Measurements from ENCODE around the gene PCDHA6. TPM values are rescaled to one million over a fixed set of nuclear protein-coding genes. Genes with fewer than 3 reads are reported as not detected.
A peak's percentile ranks its signal among the peaks of the same experiment; 100 is the strongest.
"Not testable (repeated sequence)": the region's sequence is repeated elsewhere in the genome, so short reads cannot be mapped to it uniquely, and the experiment has no call there.

PCDHA6 gene
- total RNA-seq, 4 donors from 2014 or later: 0.29 to 2.4 (median 1.3) TPM

DNA sequence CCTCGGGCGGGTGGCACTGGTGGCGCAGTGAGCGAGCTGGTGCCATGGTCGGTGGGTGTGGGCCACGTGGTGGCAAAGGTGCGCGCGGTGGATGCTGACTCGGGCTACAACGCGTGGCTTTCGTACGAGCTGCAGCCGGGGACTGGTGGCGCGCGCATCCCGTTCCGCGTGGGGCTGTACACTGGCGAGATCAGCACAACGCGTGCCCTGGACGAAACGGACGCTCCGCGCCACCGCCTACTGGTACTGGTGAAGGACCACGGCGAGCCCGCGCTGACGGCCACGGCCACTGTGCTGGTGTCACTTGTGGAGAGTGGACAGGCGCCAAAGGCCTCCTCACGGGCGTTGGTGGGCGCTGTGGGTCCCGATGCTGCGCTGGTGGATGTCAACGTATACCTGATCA lies 18.9 kb upstream of the PCDHA6 start:
- peak in 1 of 2 donors; percentile 13 for DNase-seq
- Histone ChIP-seq H3K4me3 (no peak overlapping the region), H3K4me1 (no peaks in the 10 kb centered on the region), H3K27ac (no peak overlapping the region), H3K36me3 (no peaks in the 10 kb centered on the region), H3K27me3 (no peaks in the 10 kb centered on the region), H3K9me3 (no peaks in the 10 kb centered on the region)
- intact Hi-C loops (cut with DNase I; ENCODE audit: low total_unique reads): no loop called here
- TF ChIP-seq POLR2A (IDR thresholded peaks at IDR 0.05): no peak
- TF ChIP-seq, protein P1, sequence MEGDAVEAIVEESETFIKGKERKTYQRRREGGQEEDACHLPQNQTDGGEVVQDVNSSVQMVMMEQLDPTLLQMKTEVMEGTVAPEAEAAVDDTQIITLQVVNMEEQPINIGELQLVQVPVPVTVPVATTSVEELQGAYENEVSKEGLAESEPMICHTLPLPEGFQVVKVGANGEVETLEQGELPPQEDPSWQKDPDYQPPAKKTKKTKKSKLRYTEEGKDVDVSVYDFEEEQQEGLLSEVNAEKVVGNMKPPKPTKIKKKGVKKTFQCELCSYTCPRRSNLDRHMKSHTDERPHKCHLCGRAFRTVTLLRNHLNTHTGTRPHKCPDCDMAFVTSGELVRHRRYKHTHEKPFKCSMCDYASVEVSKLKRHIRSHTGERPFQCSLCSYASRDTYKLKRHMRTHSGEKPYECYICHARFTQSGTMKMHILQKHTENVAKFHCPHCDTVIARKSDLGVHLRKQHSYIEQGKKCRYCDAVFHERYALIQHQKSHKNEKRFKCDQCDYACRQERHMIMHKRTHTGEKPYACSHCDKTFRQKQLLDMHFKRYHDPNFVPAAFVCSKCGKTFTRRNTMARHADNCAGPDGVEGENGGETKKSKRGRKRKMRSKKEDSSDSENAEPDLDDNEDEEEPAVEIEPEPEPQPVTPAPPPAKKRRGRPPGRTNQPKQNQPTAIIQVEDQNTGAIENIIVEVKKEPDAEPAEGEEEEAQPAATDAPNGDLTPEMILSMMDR (IDR thresholded peaks at IDR 0.05): no peak

DNA sequence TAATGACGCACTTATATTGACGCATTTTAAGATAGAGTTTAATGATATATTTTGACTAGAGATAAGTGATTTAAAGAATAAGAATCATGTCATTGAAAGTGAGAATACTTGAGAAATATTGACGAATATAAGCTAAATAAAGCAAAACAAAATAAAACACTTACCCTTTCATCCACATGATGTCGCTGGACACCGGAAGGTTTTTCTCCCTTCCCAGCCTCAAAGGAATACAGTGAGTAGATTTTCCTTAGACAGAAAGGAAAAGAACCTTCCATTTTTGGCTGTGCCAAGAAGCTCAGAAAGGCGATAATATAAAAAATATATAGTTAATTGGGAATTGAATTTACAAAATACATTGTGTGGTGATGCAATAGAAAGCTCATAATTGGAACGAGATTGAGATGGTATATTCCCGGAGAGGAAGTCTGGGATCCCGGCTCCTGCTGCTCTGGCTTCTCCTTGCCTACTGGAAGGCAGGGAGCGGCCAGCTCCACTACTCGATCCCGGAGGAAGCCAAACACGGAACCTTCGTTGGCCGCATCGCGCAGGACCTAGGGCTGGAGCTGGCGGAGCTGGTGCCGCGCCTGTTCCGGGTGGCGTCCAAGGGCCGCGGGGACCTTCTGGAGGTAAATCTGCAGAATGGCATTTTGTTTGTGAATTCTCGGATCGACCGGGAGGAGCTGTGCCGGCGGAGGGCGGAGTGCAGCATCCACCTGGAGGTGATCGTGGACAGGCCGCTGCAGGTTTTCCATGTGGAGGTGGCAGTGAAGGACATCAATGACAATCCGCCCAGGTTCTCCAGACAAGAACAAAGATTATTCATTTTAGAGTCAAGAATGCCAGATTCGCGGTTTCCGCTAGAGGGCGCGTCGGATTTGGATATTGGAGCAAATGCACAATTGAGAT lies 6.1 kb upstream of the PCDHA6 start, which contains the start of gene PCDHA5:
PCDHA5 (plus strand) TSS at position 239 of the 906 bp plus-strand sequence.
- H3K36me3 ChIP-seq: no peaks in the 10 kb centered on the region
- peak in 1 of 2 donors; percentile 31 for DNase-seq

DNA sequence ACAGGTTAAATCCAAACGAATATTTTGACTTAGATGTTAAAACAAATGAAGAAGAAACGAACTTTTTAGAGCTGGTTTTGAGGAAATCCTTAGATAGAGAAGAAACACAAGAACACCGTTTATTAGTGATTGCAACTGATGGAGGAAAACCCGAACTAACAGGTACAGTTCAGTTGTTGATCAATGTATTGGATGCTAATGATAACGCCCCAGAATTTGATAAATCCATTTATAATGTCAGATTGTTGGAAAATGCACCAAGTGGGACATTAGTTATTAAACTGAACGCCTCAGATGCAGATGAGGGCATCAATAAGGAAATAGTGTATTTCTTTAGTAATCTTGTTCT lies 5.5 kb upstream of the PCDHA6 start:
- no peak for TF ChIP-seq POLR2A (IDR thresholded peaks at IDR 0.05)
- TF ChIP-seq, protein P1 (IDR thresholded peaks at IDR 0.05): no peak
- DNase-seq: no peak
- intact Hi-C loops (cut with DNase I; ENCODE audit: low total_unique reads): no loop called here
- Histone ChIP-seq H3K36me3 (no peaks in the 10 kb centered on the region), H3K9me3 (peaks cover 0 to 13% of the 10 kb centered on the region in 2 donors), H3K4me1 (no peaks in the 10 kb centered on the region), H3K27ac (no peak overlapping the region), H3K4me3 (no peak overlapping the region), H3K27me3 (peaks cover 0 to 12% of the 10 kb centered on the region in 2 donors)

More for the DNA sequence above, 6.1 kb upstream of the PCDHA6 start, which contains the start of gene PCDHA5:
- Histone ChIP-seq H3K4me1 (no peaks in the 10 kb centered on the region), H3K9me3 (peaks cover 0 to 8% of the 10 kb centered on the region in 2 donors), H3K27ac (no peak within 1 kb of the TSS), H3K27me3 (peaks cover 0 to 12% of the 10 kb centered on the region in 2 donors), H3K4me3 (no peak within 1 kb of the TSS)
- intact Hi-C loops (cut with DNase I; ENCODE audit: low total_unique reads): no loop called here
- TF ChIP-seq, protein P1 (IDR thresholded peaks at IDR 0.05): peak in 2 of 4 experiments; percentile 22 to 25
- TF ChIP-seq POLR2A (IDR thresholded peaks at IDR 0.05): no peak

DNA sequence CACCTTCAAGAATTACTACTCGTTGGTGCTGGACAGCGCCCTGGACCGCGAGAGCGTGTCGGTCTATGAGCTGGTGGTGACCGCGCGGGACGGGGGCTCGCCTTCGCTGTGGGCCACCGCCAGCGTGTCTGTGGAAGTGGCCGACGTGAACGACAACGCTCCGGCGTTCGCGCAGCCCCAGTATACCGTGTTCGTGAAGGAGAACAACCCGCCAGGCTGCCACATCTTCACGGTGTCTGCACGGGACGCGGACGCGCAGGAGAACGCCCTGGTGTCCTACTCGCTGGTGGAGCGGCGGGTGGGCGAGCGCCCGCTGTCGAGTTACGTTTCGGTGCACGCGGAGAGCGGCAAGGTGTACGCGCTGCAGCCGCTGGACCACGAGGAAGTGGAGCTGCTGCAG lies 4.8 kb upstream of the PCDHA6 start:
- DNase-seq; H3K27ac ChIP-seq; H3K36me3 ChIP-seq; H3K4me3 ChIP-seq; intact Hi-C loops (cut with DNase I; ENCODE audit: low total_unique reads); H3K4me1 ChIP-seq: not testable (repeated sequence)
- Histone ChIP-seq H3K27me3 (peaks cover 0 to 12% of the 10 kb centered on the region in 2 donors), H3K9me3 (peaks cover 0 to 13% of the 10 kb centered on the region in 2 donors)

DNA sequence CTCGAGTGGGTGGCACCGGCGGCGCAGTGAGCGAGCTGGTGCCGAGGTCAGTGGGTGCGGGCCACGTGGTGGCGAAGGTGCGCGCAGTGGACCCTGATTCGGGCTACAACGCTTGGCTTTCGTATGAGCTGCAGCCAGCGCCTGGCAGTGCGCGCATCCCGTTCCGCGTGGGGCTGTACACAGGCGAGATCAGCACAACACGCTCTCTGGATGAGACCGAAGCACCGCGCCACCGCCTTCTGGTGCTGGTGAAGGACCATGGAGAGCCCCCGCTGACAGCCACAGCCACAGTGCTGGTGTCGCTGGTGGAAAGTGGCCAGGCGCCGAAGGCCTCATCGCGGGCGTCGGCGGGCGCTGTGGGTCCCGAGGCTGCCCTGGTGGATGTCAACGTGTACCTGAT lies 4.3 kb upstream of the PCDHA6 start:
- H3K9me3 ChIP-seq: peaks cover 0 to 13% of the 10 kb centered on the region in 2 donors
- no peak overlapping the region for H3K27ac ChIP-seq
- no peak overlapping the region for H3K4me3 ChIP-seq
- no peak for TF ChIP-seq POLR2A (IDR thresholded peaks at IDR 0.05)
- TF ChIP-seq, protein P1 (IDR thresholded peaks at IDR 0.05): no peak
- H3K27me3 ChIP-seq: peaks cover 0 to 12% of the 10 kb centered on the region in 2 donors
- no peaks in the 10 kb centered on the region for H3K4me1 ChIP-seq
- no peak for DNase-seq
- no peaks in the 10 kb centered on the region for H3K36me3 ChIP-seq
- intact Hi-C loops (cut with DNase I; ENCODE audit: low total_unique reads): no loop called here
